ENCODE results near the gene AKAP13.
"Not testable (repeated sequence)": the region's sequence is repeated elsewhere in the genome, so short reads cannot be mapped to it uniquely, and the experiment has no call there.

Gene AKAP13

DNA sequence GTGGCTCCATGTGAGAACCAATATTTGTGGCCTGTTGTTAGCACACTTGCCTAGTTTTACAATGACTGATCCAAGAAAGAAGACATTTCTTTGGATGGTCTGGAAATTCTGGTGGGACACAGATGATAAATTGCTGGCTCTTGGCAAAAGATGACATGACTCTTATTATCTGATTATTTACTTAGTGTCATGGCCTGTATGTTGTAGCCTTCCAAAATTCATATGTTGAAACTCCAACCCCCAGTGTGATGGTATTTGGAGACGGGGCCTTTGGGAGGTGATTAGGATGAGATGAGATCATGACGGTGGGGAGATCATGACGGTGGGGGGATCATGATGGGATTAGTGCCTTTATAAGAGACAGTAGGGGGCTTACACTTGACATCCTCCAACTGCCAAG lies 30.0 kb upstream of the AKAP13 start:
- no peak for DNase-seq

DNA sequence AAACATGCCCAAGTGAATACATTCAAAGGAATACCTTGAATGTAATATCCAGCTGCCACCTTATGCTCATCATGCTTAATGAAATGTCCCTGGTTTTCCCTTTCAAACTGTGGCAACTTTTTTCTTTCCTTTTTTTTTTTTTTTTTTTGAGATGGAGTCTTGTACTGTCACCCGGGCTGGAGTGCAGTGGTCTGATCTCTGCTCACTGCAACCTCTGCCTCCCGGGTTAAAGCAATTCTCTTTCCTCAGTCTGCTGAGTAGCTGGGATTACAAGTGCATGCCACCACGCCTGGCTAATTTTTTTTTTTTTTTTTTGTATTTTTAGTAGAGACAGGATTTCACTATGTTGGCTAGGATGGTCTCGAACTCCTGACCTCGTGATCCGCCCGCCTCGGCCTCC lies 28.9 kb upstream of the AKAP13 start:
- DNase-seq, result not testable (repeated sequence)

DNA sequence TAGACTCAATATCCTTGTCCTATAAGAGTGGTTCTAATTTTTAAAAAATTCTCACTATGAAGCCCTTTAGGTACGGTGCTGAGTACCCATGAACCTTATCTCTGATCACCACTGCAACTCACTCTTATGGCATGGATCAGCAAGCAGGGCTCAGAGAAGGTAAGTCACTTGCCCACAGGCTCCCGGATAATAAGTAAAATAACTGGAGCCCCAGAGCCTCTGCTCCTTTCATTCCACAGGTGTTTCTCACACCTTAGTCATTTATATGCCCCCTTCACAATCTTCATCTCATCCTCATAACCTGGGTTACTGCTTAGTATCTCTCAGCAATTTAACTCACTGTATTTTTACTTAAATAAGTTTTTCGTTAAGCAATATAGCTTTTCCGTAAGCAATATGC lies 28.4 kb upstream of the AKAP13 start:
- no peak for DNase-seq

DNA sequence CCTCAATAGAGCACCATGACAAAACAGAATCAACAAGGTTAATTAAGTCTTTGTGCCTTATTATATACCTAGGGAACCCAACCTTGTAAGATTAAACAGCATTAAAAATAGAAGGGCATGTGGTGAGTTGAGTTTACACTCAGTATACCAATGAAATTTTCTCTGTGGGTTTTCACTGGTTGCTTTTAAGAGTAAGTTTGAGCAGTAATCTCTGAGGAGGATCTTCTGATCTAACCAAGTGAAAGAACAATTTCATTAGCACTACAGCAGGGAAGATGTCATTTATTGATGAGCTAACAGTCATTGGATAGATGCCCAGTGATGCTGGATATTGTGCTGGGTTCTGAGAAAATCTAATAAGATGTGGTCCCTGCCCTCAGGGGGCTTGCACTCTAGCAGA lies 26.9 kb upstream of the AKAP13 start:
- DNase-seq, result no peak

DNA sequence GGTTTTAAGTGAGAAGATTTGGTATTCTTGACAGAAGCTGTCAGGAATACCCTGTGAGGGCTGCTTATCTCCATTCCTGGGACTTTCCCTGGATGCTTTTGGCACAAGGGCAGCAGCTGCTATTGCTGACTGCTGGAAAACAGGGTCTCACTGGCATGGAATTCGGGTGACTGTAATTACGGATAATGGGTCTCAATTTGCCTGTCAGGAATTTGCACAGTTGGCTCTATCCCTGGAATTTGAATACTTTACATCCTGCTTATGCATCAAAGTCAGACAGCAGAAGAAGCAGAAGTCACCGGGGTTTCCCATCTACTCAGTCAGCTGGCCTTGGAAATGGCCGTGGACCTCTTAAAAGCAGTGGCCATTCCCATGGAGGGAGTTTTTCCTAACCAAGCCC lies 25.9 kb upstream of the AKAP13 start:
- no peak for DNase-seq

DNA sequence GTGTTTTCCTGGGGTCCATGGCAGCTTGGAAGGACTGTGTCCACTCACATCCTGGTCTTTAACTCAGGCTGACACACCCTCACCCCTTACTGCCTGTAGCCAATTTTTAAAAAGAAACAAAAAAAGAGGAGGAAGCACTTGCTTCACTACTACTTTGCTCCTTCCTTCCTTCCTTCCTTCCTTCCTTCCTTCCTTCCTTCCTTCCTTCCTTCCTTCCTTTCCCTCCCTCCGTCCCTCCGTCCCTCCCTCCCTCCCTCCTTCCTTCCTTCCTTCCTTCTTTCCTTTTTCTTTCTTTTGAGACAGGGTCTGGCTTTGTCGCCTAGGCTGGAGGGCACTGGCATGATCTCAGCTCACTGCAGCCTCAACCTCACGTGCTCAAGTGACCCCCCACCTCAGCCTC lies 25.5 kb upstream of the AKAP13 start:
- DNase-seq, result no peak

DNA sequence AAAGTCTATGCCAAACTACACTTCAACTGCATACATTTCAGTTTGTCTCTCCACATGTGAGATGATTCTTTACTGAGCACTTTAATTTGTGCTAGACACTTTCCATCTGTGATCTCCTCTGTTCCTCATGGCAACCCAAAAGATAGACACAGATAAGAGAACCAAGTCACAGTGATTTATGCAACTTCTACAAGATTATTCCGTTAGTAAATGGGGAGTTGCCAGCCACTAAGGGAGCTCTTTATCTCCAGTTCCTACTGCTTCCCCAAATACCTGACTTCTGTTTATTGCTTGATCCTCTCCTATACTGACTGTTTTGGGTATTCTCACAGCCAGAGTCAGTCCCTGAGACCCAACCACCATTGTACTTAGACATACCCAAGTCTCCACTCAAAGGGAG lies 24.1 kb upstream of the AKAP13 start:
- DNase-seq, result no peak

DNA sequence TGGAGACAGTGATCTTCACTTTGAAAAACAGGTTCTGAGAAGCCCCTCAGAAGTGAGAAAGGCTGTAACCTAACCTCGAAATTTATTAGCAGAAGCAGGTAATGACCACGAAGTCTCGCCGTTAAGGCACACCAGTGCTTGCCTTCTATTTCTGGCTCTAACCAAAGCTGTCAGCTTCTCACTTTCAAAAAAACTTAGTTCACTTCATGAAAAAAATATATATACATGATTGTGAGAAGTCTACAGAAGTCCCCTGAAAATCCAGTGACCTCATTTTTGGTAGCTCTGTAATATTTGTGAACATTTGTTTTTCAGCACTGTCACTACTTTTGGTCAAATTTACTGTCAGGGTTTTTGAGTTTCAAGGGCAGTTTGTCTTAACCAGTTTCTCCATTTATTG lies 19.1 kb upstream of the AKAP13 start:
- no peak for DNase-seq

DNA sequence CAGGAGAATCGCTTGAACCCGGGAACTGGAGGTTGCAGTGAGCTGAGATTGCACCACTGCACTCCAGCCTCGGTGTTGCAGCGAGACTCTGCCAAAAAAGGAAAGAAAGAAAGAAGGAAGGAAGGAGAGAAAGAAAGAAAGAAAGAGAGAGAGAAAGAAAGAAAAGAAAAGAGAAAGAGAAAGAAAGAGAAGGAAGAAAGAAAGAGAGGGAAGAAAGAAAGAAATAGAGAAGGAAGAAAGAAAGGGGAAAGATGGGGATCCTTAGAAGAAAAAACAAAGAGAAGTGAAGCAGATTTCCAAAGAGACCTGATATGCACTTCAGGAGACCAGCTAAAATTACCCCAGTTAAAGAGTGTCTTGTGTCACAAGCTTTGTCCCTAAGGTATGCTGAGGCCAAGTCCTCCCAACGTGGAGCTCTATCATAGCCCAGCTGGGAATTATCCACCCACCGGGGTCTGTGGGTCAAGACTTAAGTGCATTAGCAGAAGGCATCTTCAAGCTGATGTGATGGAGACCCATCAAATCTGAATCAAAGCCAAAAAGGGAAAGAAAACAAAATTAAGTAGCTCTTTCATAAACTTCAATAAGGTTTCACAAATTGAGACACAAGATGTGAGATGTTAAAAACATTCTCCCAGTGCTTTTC lies 17.8 kb upstream of the AKAP13 start:
- no peak for DNase-seq

DNA sequence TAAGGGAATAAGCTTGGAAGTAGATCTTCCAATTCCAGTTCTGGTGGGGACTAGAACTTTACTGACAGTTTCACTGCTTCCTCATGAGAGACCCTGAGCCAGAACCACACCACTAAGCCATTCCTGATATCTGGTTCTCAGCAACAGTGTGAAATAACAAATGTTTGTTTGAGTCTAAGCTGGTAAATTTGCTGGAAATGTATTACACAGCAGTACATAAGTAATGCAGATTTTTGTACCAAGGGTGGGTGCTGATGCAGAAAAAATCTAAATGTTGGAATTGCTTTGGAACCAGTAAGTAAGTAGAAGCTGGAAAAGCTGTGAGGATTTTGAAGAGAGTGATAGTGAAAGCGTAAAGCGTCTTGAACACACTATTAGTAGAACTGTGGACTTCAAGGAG lies 14.4 kb upstream of the AKAP13 start:
- no peak for DNase-seq

DNA sequence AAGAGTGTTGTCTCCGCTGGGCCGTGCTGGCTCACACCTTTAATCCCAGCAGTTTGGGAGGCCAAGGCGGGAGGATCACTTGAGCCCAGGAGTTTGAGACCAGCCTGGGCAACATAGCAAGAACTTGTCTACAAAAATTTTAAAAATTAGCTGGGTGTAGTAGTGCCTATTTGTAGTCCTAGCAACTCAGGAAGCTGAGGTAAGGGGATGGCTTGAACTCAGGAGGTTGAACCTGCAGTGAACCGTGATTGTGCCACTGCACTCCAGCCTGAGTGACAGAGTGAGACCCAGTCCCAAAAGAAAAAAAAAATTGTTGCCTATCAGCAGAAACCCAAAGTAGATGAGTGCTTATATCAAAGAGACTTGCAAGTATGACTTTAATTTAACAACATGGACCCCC lies 12.7 kb upstream of the AKAP13 start:
- DNase-seq, result no peak

DNA sequence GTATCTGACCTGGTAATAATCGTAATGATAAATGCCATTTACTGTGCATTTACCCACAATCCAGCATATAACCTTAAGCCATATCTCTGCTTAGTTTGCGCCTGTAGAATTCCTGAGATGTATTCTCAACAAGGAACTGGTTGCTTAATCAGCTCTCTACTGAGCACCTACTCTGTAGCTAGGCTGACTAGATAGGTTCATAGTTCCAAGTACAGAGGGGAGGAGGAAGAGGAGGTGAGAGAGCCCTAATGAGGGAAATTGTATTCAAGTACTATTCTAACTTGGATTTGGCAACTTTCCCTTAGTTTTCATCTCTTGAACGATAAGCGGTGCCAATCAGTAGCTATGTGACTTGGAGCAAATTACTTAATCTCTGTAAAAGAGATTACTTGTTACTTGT lies 5.6 kb upstream of the AKAP13 start:
- no peak for DNase-seq

DNA sequence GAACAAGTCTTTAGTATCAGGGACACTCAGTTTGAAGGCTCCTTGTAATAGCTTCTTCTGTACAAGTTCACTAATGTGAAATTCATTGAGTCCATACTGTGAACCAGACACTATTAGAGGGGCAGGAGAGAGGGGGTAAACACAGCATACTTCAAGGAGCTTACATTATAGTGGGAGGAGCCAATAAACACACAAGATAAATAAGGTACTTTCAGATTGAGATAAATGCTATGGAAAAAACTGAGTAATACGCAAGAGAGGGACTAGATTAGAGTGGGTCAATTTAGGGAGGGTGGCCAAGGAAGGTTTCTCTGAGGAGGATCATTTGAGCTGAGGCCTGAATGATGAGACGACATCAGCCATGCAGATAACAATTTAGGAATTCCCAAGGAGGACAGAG lies 3.1 kb upstream of the AKAP13 start:
- no peak for DNase-seq

DNA sequence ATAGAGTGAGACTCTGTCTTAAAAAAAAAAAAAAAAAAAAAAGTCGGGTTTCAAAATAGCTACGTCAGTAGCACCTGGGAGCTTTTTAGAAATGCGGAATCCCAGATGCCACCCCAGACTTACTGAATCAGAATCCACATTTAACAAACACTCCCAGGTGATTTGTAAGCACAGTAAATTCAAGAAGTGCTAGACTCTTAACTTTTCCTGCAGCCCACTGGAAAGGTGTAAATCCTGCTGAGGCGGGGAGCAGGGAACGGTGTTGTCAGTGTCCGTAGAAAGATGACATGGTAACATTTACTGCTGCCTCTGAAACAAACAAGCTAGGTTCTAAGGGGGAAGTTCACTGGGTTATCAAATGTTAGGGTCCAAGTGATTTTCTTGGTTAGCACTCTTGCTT lies 2.4 kb upstream of the AKAP13 start:
- DNase-seq, result no peak

DNA sequence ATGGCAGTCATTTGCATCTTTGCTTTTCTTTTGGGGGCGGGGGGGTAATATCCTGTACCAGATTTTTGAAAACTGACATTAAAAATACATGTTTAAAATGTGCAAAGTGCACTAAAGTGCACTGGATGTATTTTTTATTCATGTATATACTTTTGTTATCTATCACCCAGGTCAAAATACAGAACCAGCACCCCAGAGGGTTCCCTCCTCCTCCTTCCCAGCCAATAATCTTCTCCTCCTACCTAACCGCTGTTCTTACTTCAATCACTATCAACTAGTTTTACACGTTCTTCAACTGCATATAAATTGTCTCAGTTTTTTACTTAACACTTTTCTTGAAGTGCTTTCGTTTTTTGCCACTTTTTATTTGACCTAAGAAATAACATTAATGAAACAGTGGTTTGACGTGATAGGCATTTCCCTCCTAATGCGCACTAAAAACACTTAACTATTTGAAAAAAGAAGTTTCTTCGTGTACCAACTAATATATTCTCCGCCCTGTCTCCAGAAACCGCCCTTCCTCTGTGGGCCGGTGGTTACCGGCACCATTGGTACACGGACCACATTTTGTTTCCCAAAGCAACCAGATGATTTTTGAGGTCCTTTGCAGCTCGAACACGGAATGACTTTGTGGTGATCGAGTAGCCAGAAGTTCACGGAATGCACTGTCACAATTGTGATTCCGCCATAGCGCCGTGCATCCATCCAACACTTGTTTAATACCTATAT lies 836 bp upstream of the AKAP13 start:
- peak; percentile 45 for DNase-seq

DNA sequence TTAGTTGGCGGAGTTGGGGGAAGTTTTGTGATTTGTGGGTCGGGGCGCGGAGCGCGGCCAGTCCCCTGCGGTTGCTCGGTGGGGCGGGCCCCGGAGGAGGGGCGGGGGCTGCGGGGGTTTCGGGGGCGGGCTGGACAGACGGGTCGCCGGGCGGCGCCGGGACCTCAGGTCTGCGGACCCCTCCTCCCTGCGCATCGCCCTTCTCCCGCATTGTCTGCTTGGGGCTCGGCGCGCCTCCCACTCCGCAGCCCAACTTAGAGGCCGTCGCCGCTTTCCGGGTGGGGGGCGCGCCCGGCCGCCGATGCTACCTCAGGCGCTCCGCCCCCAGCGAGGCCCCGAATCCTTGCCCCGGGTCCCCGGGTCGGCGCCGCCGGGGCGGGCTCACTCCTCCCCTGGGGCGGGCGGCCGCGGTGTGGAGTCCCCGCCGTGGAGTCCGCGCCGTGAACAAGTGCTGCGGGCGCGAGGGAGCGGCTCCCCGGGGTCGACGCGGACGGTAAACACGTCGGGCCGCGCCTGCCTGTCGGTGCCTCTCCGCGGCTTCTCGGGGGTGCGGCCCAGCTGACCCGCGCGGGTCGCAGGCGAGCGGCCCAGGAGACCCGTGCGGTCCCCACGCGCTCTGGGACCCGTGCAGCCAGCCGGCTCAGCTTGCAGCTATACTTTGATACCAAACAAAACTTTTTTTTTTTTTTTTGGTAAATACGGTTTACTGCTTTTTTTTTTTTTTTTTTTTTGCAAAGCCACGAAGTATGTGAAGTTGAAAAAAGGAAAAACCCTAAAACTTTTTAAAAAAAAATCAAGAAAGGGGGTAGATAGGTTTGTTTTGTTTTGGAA lies 624 bp downstream of the AKAP13 start:
- DNase-seq, result peak; percentile 61

DNA sequence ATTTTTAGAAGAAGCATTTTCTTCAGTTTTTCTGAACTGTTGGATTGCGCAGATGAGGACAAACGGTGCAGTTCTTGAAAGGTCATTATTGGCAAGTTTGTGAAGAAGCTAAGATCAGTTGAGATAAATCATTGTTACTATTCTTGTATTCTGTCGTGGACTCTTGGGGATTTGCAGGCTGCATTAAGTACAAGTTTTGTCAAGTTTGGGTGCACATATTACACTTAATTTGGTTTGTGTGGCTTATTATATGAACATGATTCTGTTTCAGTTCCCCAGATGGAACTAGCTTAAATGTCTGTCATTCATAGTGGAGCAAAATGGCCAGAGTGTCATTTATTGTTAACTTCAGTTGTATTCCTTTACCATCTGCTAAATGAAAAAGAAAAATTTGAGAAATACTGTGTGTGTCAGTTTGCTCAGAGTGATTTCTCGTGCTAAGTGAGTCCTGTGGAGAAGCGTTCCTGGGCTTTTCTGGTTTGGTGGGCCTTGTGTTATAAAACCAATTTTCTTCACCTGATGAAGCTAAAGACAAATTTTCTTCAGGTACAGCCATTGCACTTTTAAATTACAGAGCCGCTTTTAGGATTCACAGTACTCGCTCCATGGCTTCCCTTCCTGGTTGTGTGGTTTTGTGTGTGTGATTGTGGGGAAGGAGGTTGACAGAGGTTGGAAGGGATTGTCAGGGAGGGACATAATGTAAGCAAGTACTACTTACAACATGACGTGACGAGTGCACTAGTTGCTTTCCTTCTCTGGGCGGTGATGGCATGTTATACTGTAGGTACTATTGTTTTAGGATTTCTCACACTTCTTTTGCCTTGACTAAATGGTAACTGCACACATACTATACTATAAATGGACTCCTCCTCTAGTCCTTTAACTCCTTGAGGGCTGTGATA lies 1.7 kb downstream of the AKAP13 start:
- no peak for DNase-seq

DNA sequence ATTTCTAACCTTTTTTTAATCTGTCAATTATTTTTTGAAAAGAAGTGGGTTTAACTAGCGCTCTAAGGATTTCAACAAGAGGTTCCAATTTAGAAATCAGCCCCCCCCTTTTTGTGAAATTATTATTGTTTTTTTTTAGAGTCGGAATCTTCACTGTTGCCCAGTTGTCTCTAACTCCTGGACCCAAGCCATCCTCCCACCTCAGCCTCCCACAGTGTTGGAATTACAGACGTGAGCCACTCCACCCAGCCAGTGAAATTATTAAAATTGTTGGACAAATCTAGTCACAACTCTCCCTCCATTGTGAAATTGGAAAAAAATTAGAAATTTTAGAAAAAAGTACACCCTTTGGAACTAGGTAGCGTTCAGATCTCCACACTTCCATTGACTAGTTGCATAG lies 2.5 kb downstream of the AKAP13 start:
- no peak for DNase-seq

DNA sequence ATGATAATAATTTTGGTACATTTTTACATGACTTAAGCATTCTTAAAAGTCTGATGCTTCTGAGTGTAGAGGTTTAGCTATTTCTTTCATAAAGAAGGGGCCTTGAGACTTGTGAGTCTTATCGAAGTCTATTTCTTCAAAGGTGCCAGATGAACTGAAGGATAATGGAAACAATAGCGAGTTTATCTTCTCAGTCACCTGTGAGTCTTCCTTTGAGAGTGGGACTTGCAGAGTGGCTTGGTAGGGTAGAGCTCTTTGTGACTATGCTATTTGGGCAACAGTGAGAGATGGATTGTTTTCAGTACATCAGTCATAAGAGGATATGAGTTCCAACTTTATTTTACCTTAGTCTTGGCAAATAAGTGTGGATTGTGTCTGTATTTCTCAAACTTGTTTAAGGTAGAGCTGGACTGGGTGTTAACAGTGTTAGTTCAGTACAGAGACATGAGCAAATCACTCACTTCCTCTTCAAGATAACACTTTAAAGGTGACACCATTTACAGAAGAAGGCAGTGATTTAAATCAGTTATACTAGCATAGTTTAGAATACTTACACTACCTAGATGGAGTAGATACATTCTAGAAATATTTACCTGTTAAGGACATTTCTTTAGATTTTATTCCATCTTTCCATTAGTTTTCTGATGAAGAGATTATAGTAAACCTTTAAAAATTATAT lies 3.2 kb downstream of the AKAP13 start:
- no peak for DNase-seq

DNA sequence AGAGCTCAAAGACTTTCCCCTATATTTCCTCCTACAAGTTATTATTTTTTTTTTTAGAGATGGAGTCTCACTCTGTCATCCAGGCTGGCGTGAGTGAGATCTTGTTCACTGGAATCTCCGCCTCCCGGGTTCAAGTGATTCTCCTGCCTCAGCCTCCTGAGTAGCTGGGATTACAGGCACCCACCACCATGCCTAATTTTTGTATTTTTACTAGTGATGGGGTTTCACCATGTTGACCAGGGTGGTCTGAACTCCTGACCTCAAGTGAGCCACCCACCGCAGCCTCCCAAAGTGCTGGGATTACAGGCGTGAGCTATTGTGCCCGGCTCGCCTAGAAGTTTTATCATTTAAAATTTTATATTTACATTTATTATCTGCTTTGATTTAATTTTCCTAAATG lies 5.9 kb downstream of the AKAP13 start:
- no peak for DNase-seq

DNA sequence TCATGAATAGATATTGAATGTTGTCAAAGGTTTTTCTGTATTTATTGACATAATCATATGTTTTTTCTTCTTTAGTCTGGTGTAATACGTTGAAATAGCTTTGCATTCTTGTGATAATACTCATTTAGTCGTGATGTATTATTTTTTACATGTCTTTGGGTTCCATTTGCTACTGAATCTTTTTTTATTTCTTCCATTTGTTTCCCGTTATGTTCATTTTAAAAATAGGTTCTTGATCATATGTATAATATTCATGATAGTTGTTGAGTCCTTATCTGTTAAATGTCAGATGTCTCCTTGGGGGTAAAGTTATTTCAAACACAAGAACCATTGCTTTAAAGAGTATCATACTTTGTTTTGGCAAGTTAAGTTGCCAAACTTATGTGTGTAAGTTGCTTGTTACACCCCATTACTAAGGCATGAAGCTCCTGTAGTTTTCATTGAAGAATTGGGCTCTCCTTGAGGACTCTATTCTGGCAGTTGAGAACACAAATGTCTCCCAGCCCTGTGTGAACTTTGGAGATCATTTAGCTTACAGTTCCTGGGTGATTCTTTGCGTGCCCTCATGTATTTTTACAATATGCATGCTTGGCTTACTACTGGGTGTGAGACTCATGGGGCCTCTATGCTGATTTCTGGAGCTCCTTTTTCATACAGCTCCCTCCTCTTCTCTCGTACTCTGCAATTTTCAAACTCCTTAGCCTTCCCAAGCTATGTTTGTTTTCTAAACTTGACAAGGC lies 8.3 kb downstream of the AKAP13 start:
- DNase-seq, result no peak

DNA sequence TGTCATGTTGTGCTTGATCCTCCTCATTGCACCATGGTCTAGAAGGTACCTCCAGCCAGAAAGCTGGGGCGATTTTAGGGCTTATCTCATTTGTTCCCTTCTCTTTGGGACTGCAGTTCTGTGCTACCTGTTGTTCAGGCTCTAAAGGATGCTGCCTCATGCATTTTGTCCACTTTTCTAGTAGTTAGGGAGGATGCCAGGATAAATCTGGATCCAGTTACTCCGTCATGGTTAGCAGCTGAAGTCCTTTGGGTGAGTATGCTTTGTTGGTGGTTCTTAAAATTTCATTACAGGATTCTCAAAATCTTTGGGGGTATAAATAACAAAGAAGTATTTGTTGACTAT lies 8.9 kb downstream of the AKAP13 start:
- DNase-seq, result no peak
